Kidney (tissue), 14 donors: ENCODE measurements around the gene SLC1A2. TPM values are rescaled to one million over a fixed set of nuclear protein-coding genes. Genes with fewer than 3 reads are reported as not detected.

Experiments used
- DNase-seq, 5 donors: peaks; one replicate each; pipeline ENCODE4 v3.0.0-alpha.2; 2013 to 2020
- FAIRE-seq: peaks from 2 replicates; lab custom pipeline; 2012; peaks lifted over from hg19 to GRCh38; lab: Jason Lieb, UNC
- H3K27ac ChIP-seq, 2 donors: one replicate each; pipeline ENCODE4 v1.7.0; 2013; ENCODE audit warnings: low read depth in 2 of 2, low read length in 2 of 2, inconsistent platforms in 1 of 2
- H3K27me3 ChIP-seq: one replicate; pipeline ENCODE4 v1.7.1; 2013; ENCODE audit warnings: low read length, inconsistent platforms; ENCODE audit not compliant: control insufficient read depth, insufficient read depth
- H3K36me3 ChIP-seq, 3 donors: one replicate each; pipeline versions ENCODE4 v1.7.0 to v1.7.1; 2013; ENCODE audit warnings: low read length in 3 of 3, control low read depth in 1 of 3, inconsistent platforms in 1 of 3; ENCODE audit not compliant: insufficient read depth in 3 of 3, control insufficient read depth in 2 of 3
- H3K4me1 ChIP-seq, 3 donors: one replicate each; pipeline versions ENCODE4 v1.7.0 to v1.7.1; 2013; ENCODE audit warnings: low read length in 3 of 3, inconsistent platforms in 1 of 3, low read depth in 1 of 3; ENCODE audit not compliant: control insufficient read depth in 2 of 3, insufficient read depth in 2 of 3
- H3K4me3 ChIP-seq, 3 donors: one replicate each; pipeline versions ENCODE4 v1.7.0 to v1.8.1; 2013; ENCODE audit warnings: low read length in 3 of 3, control low read depth in 1 of 3, inconsistent platforms in 1 of 3
- H3K9ac ChIP-seq, 3 donors: one replicate each; pipeline versions ENCODE4 v1.7.0 to v1.7.1; 2013; ENCODE audit warnings: low read length in 3 of 3, control low read depth in 1 of 3, inconsistent platforms in 1 of 3
- H3K9me3 ChIP-seq, 3 donors: one replicate each; pipeline versions ENCODE4 v1.7.0 to v1.7.1; 2013; ENCODE audit warnings: low read length in 3 of 3, control low read depth in 1 of 3, inconsistent platforms in 1 of 3; ENCODE audit not compliant: control insufficient read depth in 2 of 3, insufficient read depth in 1 of 3
- CTCF ChIP-seq: IDR thresholded peaks from 3 replicates; pipeline ENCODE4 v1.5.1; 2012; ENCODE audit warnings: mild to moderate bottlenecking, moderate library complexity, borderline replicate concordance; ENCODE audit not compliant: insufficient read depth; ENCODE audit errors: extremely low read depth
- intact Hi-C: fragments of 100-400 bp; cut with DNase I; formaldehyde crosslinking; loops from one replicate; pipeline ENCODE4 v1.11.1; 2022
- polyA plus RNA-seq: library from polyadenylated mRNA; stranded (reverse); fragments of 350-450 nt; fragmentation: Illumina TruSeq; extraction: RNeasy Lipid Tissue Mini Kit (QIAGEN cat#74804); gene quantifications from one replicate; pipeline ENCODE4 v1.2.3, GENCODE V29; 2014; ENCODE audit warnings: low read depth, low replicate concordance; ENCODE audit not compliant: insufficient read depth
- total RNA-seq: library from RNA; stranded (reverse); fragmentation: NEBNext Ultra II Directional; extraction: Animal tissue kit (Norgen Biotek cat#: 25700); gene quantifications from one replicate; pipeline ENCODE4 v1.2.1, GENCODE V29; 2021
- donor health status: control.
- donor health status: control.
- donor health status: control.
- donor health status: control.
- donor health status: control.
- donor health status: DM: yes; HTN: yes; CAD: no.
- donor health status: Normal renal cell carcinoma (clear cell type).

SLC1A2 gene
- total and polyA plus RNA-seq, 2 donors from 2014 or later: 0.11 to 0.28 TPM

GRCh38 chr11:35280727-35281126, 138.6 kb downstream of the SLC1A2 start:
- TF ChIP-seq CTCF: no peak
- no peak overlapping the region for H3K9ac ChIP-seq
- no peaks in the 10 kb centered on the region for H3K9me3 ChIP-seq
- DNase-seq: peak in 1 of 5 donors; percentile 52
- no peaks in the 10 kb centered on the region for H3K27me3 ChIP-seq
- H3K36me3 ChIP-seq: no peaks in the 10 kb centered on the region
- peaks cover 0 to 3% (median 0%) of the 10 kb centered on the region in 3 donors for H3K4me1 ChIP-seq
- FAIRE-seq: no peak
- H3K4me3 ChIP-seq: no peak overlapping the region
- intact Hi-C loops: no loop called here
- no peak overlapping the region for H3K27ac ChIP-seq

- Histone ChIP-seq H3K27me3 (no peaks in the 10 kb centered on the region), H3K36me3 (no peaks in the 10 kb centered on the region), H3K4me1 (peaks cover 0 to 3% (median 0%) of the 10 kb centered on the region in 3 donors), H3K27ac (no peak overlapping the region), H3K9me3 (no peaks in the 10 kb centered on the region), H3K4me3 (no peak overlapping the region), H3K9ac (no peak overlapping the region)
- no peak for FAIRE-seq
- DNase-seq: no peak
- TF ChIP-seq CTCF: no peak
- intact Hi-C loops: no loop called here
Observed at GRCh38 chr11:35277827-35278226, 141.5 kb downstream of the SLC1A2 start.

GRCh38 chr11:35276396-35277145, 142.8 kb downstream of the SLC1A2 start:
- no peaks in the 10 kb centered on the region for H3K27me3 ChIP-seq
- DNase-seq (no peak), FAIRE-seq (no peak)
- intact Hi-C loops: no loop called here
- H3K4me3 ChIP-seq: no peak overlapping the region
- H3K4me1 ChIP-seq: peaks cover 0 to 3% (median 0%) of the 10 kb centered on the region in 3 donors
- TF ChIP-seq CTCF: no peak
- no peaks in the 10 kb centered on the region for H3K9me3 ChIP-seq
- H3K36me3 ChIP-seq: no peaks in the 10 kb centered on the region
- H3K27ac ChIP-seq: no peak overlapping the region
- H3K9ac ChIP-seq: no peak overlapping the region
